Coronary artery (tissue), 2 donors: ENCODE data around the gene SLC25A36.
"Not testable (repeated sequence)": the region's sequence is repeated elsewhere in the genome, so short reads cannot be mapped to it uniquely, and the experiment has no call there.

Experiments used
- DNase-seq: peaks from one replicate; pipeline ENCODE4 v3.0.0-alpha.2; 2017; ENCODE audit warnings: low spot score
- H3K27ac ChIP-seq, 2 donors: fragments of 200-600 bp; sonication (generic); one replicate each; pipeline ENCODE4 v1.5.1; 2016 to 2019
- H3K4me3 ChIP-seq: fragments of 200-600 bp; sonication (generic); 2 replicates; pipeline ENCODE4 v1.5.1; 2016; ENCODE audit warnings: mild to moderate bottlenecking, moderate library complexity
- TF ChIP-seq, protein P1 (sequence below): fragments of 200-600 bp; sonication (generic); IDR thresholded peaks from one replicate; pipeline ENCODE4 v1.5.1; 2019; ENCODE audit warnings: antibody characterized with exemption

SLC25A36 gene

DNA sequence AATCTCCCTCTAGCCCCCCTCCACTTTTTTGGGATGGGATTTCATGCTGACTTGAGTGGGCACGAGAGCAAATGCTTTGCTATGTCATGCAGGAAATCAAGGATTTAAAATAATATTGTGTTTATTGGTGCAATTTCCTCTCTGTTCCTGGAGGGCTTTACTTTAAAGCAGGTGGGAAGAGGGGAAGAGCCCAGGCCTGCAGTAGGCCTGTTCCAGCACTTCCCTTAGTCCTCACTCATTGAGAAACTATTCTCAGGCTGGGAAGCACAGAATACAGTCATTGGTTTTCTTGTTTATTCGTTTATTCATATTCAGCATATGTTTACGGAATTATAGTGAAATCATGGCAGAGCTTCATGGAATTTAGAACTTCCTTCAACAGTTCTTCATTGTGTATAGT is 67.9 kb downstream of the SLC25A36 start:
- Histone ChIP-seq H3K27ac (no peak overlapping the region), H3K4me3 (no peak overlapping the region)
- TF ChIP-seq, protein P1, sequence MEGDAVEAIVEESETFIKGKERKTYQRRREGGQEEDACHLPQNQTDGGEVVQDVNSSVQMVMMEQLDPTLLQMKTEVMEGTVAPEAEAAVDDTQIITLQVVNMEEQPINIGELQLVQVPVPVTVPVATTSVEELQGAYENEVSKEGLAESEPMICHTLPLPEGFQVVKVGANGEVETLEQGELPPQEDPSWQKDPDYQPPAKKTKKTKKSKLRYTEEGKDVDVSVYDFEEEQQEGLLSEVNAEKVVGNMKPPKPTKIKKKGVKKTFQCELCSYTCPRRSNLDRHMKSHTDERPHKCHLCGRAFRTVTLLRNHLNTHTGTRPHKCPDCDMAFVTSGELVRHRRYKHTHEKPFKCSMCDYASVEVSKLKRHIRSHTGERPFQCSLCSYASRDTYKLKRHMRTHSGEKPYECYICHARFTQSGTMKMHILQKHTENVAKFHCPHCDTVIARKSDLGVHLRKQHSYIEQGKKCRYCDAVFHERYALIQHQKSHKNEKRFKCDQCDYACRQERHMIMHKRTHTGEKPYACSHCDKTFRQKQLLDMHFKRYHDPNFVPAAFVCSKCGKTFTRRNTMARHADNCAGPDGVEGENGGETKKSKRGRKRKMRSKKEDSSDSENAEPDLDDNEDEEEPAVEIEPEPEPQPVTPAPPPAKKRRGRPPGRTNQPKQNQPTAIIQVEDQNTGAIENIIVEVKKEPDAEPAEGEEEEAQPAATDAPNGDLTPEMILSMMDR = no peak
- DNase-seq = no peak

DNA sequence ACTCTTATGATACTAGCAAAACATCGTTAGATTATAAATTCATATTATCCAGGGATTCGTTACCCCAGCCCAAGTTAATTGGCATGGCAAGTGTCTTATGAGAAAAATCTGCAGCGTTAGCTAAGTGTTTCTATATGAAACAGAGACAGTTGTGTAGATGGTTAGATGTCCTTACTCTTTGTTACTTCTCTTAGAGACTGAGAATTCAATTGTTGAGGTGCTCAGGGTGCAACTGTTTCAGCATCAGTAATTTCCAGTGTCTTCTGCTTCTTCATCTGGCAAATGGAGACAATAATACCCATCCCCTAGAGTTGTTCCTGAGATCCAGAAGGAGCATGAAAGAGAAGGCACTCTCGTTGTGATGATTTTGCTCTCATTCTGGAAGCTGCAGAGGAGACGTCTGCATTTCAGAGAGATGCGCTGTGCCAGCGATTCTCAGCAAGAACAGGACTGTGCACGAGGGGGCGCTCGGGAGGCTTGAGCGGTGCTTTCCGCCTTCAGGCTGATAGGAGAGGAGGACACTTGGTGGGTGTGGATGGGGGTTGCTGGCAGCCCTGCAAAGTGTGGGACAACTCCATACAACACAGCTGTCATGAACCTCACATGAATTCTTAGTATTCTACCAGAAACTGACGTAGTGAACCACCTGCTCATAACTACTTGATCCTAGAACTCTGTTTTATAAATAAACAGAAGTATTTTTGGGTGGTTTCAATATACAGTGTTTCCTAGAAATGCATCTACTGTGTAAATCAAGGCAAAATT is 69.8 kb downstream of the SLC25A36 start:
- TF ChIP-seq, protein P1 = peak; percentile 59
- Histone ChIP-seq H3K4me3 (no peak overlapping the region), H3K27ac (no peak overlapping the region)
- no peak for DNase-seq

GRCh38 chr3:141011997-141012262 is 70.3 kb downstream of the SLC25A36 start:
- DNase-seq = no peak
- no peak overlapping the region for H3K4me3 ChIP-seq
- TF ChIP-seq, protein P1 = no peak

GRCh38 chr3:141012571-141012970 is 70.9 kb downstream of the SLC25A36 start:
- no peak for DNase-seq
- Histone ChIP-seq H3K27ac (no peak overlapping the region), H3K4me3 (no peak overlapping the region)
- TF ChIP-seq, protein P1 = no peak

More at GRCh38 chr3:141011997-141012262, 70.3 kb downstream of the SLC25A36 start:
- no peak overlapping the region for H3K27ac ChIP-seq

- TF ChIP-seq, protein P1 = no peak
- Histone ChIP-seq H3K4me3 (no peak overlapping the region), H3K27ac (no peak overlapping the region)
- DNase-seq = no peak
Observed at GRCh38 chr3:141015481-141015880, 73.8 kb downstream of the SLC25A36 start.

DNA sequence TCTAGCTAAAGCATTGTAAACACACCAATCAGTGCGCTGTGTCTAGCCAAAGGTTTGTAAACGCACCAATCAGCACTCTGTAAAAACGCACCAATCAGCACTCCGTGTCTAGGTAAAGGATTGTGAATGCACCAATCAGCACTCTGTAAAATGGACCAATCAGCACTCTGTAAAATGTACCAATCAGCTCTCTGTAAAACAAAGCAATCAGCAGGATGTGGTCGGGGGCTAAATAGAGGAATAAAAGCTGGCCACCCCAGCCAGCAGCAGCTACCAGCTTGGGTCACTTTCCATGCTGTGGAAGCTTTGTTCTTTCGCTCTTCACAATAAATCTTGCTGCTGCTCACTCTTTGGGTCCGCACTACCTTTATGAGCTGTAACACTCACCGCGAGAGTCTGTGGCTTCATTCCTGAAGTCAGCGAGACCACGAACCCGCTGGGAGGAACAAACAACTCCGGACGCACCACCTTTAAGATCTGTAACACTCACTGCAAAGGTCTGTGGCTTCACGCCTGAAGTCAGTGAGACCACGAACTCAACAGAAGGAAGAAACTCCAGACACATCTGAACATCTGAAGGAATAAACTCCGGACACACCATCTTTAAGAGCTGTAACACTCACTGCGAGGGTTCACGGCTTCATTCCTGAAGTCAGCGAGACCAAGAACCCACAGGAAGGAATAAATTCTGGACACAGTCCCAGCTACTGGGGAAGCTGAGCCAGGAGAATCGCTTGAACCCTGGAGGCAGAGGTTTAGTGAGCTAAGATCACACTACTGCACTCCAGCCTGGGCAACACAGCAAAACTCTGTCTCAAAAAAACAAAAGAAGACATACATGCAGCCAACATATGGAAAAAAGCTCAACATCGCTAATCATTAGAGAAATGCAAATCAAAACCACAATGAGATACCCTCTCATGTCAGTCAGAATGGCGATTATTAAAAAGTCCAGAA is 76.0 kb downstream of the SLC25A36 start:
- not testable (repeated sequence) for DNase-seq, H3K27ac ChIP-seq

DNA sequence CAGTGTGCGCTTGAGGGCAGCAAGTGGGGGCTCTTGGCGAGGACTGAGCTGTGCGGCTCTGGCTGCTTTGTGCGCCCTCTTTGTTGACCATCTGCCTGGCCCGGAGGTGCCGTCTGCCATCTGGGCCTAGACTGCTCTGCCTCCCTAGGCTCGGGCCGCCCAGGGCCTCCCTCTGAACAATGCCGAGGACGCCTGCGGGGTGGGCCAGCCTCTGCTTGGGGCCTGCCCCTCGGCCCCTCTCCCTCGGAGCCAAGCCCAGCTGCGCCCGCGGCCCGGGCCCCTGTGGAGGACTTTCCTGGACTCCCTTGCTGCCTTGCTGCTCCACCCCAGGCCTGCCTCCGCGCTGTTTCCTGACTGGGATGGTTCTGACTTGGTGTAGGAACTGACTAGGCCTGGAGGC is 77.6 kb downstream of the SLC25A36 start:
- H3K27ac ChIP-seq = no peak overlapping the region
- TF ChIP-seq, protein P1 = no peak
- DNase-seq = no peak
- H3K4me3 ChIP-seq = no peak overlapping the region

More for the DNA sequence above, 76.0 kb downstream of the SLC25A36 start:
- H3K4me3 ChIP-seq = not testable (repeated sequence)
